ENCODE data around the gene MYBPC2.

MYBPC2 gene

DNA sequence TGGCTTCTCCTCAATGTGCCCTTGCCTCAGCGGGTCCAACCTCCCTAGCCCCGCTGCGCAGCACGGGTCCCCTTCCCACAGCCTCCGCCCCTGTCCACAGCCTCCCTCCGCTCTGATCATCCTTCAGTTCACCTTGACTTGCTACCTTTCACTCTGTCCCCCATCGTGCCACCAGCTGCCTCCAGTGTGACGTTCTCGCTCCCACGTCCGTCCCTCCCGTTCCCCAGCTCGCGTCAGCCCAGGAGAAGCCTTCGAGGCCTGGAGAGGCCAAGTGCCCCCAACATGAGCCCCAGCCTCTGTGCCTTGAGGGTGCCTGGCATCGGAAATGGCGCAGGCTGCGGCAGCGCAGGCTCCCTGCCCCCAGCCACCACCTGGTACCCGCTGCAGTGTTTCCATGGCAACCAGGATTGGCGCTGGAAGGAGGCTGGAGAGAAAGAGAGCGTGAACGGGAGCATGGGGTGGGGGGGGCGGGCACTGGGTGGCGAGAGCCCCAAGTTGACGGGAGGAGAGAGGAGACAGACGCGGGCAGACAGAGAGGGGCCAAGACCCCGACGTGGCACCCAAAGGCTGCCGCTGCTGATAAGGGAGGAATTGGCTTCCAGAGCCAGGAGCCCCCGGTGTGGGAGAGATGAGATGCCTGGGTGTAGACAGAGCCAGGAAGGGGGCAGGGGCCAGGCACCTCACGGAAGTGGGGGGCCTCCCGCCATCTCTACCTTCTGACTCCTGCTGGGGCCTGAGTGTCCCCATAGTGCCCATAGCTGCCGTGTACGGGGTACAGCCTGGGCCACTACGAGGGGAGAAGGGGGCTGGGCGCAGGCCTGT is 81.9 kb downstream of the MYBPC2 start:
- H3K27me3 ChIP-seq (ENCODE audit: control insufficient read depth in 2 of 2, insufficient read depth in 2 of 2, low read length in 2 of 2), result peaks cover 0 to 3% of the 10 kb centered on the region in 2 donors
- H3K4me3 ChIP-seq (ENCODE audit: low read length in 2 of 2), result no peak overlapping the region
- no peak overlapping the region for H3K9ac ChIP-seq (ENCODE audit: low read depth in 1 of 2, low read length in 2 of 2)
- H3K9me3 ChIP-seq (ENCODE audit: control insufficient read depth in 2 of 2, low read length in 2 of 2), result no peaks in the 10 kb centered on the region
- peaks cover 5 to 9% of the 10 kb centered on the region in 2 donors for H3K4me1 ChIP-seq (ENCODE audit: control insufficient read depth in 2 of 2, insufficient read depth in 2 of 2, low read length in 2 of 2)
- no peaks in the 10 kb centered on the region for H3K36me3 ChIP-seq (ENCODE audit: control insufficient read depth in 2 of 2, insufficient read depth in 2 of 2, low read length in 2 of 2)
- no peak overlapping the region for H3K27ac ChIP-seq (ENCODE audit: low read depth in 2 of 2, low read length in 2 of 2)

GRCh38 chr19:50515168-50515561 is 82.5 kb downstream of the MYBPC2 start:
- H3K9me3 ChIP-seq (ENCODE audit: control insufficient read depth in 2 of 2, low read length in 2 of 2), result no peaks in the 10 kb centered on the region
- no peak overlapping the region for H3K4me3 ChIP-seq (ENCODE audit: low read length in 2 of 2)
- no peak overlapping the region for H3K9ac ChIP-seq (ENCODE audit: low read depth in 1 of 2, low read length in 2 of 2)
- H3K27me3 ChIP-seq (ENCODE audit: control insufficient read depth in 2 of 2, insufficient read depth in 2 of 2, low read length in 2 of 2), result peaks cover 0 to 3% of the 10 kb centered on the region in 2 donors
- H3K36me3 ChIP-seq (ENCODE audit: control insufficient read depth in 2 of 2, insufficient read depth in 2 of 2, low read length in 2 of 2), result no peaks in the 10 kb centered on the region
- no peak overlapping the region for H3K27ac ChIP-seq (ENCODE audit: low read depth in 2 of 2, low read length in 2 of 2)
- peaks cover 4 to 9% of the 10 kb centered on the region in 2 donors for H3K4me1 ChIP-seq (ENCODE audit: control insufficient read depth in 2 of 2, insufficient read depth in 2 of 2, low read length in 2 of 2)

All from mucosa of rectum (tissue), 2 donors.